DOHH2 (cell line): ENCODE results near the gene RNF150.

Source experiments
- H3F3A ChIP-seq: fragments of 200-600 bp; sonication (generic), shearing (Covaris generic); 2 replicates; pipeline ENCODE4 v1.6.0; 2016; ENCODE audit warnings: antibody characterized with exemption, mild to moderate bottlenecking; ENCODE audit not compliant: control insufficient read depth, insufficient read depth
- H3K27ac ChIP-seq: fragments of 200-600 bp; sonication (generic); 2 replicates; pipeline ENCODE4 v1.5.1; 2014; ENCODE audit warnings: low read depth, mild to moderate bottlenecking, low read length, moderate library complexity
- H3K27me3 ChIP-seq: fragments of 200-600 bp; sonication (generic); 2 replicates; pipeline ENCODE4 v1.6.1; 2014; ENCODE audit warnings: mild to moderate bottlenecking, low read length, mixed read lengths; ENCODE audit not compliant: control insufficient read depth
- H3K36me3 ChIP-seq: fragments of 200-600 bp; sonication (generic); 2 replicates; pipeline ENCODE4 v1.6.1; 2014; ENCODE audit warnings: mild to moderate bottlenecking, low read length, moderate library complexity, mixed read lengths; ENCODE audit not compliant: control insufficient read depth
- H3K4me1 ChIP-seq: fragments of 200-600 bp; sonication (generic); 2 replicates; pipeline ENCODE4 v1.6.1; 2014; ENCODE audit warnings: mild to moderate bottlenecking, low read length, mixed read lengths; ENCODE audit not compliant: control insufficient read depth
- H3K4me2 ChIP-seq: fragments of 200-600 bp; sonication (generic); 2 replicates; pipeline ENCODE4 v1.6.0; 2014; ENCODE audit warnings: mild to moderate bottlenecking, low read length, moderate library complexity
- H3K4me3 ChIP-seq: fragments of 200-600 bp; sonication (generic); 2 replicates; pipeline ENCODE4 v1.5.1; 2014; ENCODE audit warnings: mild to moderate bottlenecking, low read length, mixed read lengths
- H3K79me2 ChIP-seq: fragments of 200-600 bp; sonication (generic); 2 replicates; pipeline ENCODE4 v1.6.1; 2014; ENCODE audit warnings: mild to moderate bottlenecking, low read length, mixed read lengths; ENCODE audit not compliant: control insufficient read depth
- H3K9me2 ChIP-seq: fragments of 200-600 bp; sonication (generic); replicated peaks from 2 replicates; pipeline ENCODE4 v1.6.1; 2014; ENCODE audit warnings: mild to moderate bottlenecking, low read length, mixed read lengths; ENCODE audit not compliant: control insufficient read depth
- H3K9me3 ChIP-seq: fragments of 200-600 bp; sonication (generic); 2 replicates; pipeline ENCODE4 v1.6.1; 2014; ENCODE audit warnings: antibody characterized with exemption, low read length, mixed read lengths; ENCODE audit not compliant: control insufficient read depth, insufficient read depth
- H4K20me1 ChIP-seq: fragments of 200-600 bp; sonication (generic); 2 replicates; pipeline ENCODE4 v1.6.0; 2014; ENCODE audit warnings: low read depth, mild to moderate bottlenecking, antibody characterized with exemption, low read length, moderate library complexity; ENCODE audit not compliant: control insufficient read depth, insufficient read depth
- EZH2phosphoT487 ChIP-seq: fragments of 200-600 bp; sonication (generic); IDR thresholded peaks from 2 replicates; pipeline ENCODE4 v1.6.1; 2017; ENCODE audit warnings: borderline replicate concordance, mild to moderate bottlenecking, antibody characterized with exemption, low read length, moderate library complexity, mixed read lengths
- TF ChIP-seq, protein P1 (sequence below): fragments of 200-600 bp; sonication (generic); IDR thresholded peaks from one replicate; pipeline ENCODE4 v1.5.1; 2014; ENCODE audit warnings: antibody characterized with exemption, mild to moderate bottlenecking, low read depth, low read length; ENCODE audit not compliant: poor library complexity, severe bottlenecking

RNF150 gene

DNA sequence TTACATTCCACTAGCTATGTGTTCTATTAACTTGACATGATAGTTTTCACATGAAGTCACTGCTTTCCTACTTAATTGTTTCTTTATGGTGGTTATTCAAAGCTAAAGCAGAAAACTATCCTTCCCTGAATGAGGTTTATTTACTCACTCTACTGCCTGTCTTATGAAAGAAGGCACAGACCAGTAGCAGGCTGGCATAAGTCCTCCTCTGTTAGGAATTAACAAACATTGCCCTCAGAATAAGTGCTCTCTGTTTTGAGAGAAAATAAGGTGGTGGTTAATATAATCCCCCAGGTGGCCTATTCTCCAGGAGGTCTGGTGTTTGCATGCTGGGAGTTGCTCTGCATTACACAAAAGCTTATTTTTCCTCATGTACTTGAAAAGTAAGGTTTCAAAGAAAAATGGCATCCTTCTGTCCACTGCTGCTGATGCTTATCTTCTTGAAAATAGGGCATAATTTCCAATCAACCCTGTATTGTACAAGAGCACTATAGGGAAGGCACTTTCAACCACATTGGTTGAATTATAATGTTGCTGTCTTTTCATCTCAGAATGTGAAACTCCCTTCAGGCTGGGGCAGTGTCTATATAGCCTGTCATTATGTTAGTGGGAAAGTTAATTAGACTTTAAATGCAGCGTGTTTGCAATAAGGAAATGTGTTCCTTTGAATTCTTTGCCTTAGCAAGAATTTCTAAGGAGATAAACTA lies 257.4 kb downstream of the RNF150 start:
- Histone ChIP-seq H3K9me2 (no peaks in the 10 kb centered on the region), H3K27ac (no peak overlapping the region), H3K4me2 (no peak overlapping the region), H3F3A (no peaks in the 10 kb centered on the region), H3K9me3 (no peaks in the 10 kb centered on the region), H3K27me3 (peaks cover 23% of the 10 kb centered on the region), H3K4me3 (no peak overlapping the region), H4K20me1 (no peaks in the 10 kb centered on the region), H3K4me1 (no peaks in the 10 kb centered on the region), H3K36me3 (no peaks in the 10 kb centered on the region), H3K79me2 (no peaks in the 10 kb centered on the region)
- TF ChIP-seq, protein P1, sequence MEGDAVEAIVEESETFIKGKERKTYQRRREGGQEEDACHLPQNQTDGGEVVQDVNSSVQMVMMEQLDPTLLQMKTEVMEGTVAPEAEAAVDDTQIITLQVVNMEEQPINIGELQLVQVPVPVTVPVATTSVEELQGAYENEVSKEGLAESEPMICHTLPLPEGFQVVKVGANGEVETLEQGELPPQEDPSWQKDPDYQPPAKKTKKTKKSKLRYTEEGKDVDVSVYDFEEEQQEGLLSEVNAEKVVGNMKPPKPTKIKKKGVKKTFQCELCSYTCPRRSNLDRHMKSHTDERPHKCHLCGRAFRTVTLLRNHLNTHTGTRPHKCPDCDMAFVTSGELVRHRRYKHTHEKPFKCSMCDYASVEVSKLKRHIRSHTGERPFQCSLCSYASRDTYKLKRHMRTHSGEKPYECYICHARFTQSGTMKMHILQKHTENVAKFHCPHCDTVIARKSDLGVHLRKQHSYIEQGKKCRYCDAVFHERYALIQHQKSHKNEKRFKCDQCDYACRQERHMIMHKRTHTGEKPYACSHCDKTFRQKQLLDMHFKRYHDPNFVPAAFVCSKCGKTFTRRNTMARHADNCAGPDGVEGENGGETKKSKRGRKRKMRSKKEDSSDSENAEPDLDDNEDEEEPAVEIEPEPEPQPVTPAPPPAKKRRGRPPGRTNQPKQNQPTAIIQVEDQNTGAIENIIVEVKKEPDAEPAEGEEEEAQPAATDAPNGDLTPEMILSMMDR, result no peak
- no peak for TF ChIP-seq EZH2phosphoT487

- Histone ChIP-seq H3F3A (no peaks in the 10 kb centered on the region), H3K27ac (no peak overlapping the region), H3K27me3 (peaks cover 23% of the 10 kb centered on the region), H3K36me3 (no peaks in the 10 kb centered on the region), H3K9me2 (no peaks in the 10 kb centered on the region), H3K4me2 (no peak overlapping the region), H3K79me2 (no peaks in the 10 kb centered on the region), H4K20me1 (no peaks in the 10 kb centered on the region), H3K4me3 (no peak overlapping the region), H3K9me3 (no peaks in the 10 kb centered on the region), H3K4me1 (no peaks in the 10 kb centered on the region)
- no peak for TF ChIP-seq EZH2phosphoT487
- TF ChIP-seq, protein P1, result no peak
Measured at GRCh38 chr4:140874056-140874455, 259.2 kb downstream of the RNF150 start.

DNA sequence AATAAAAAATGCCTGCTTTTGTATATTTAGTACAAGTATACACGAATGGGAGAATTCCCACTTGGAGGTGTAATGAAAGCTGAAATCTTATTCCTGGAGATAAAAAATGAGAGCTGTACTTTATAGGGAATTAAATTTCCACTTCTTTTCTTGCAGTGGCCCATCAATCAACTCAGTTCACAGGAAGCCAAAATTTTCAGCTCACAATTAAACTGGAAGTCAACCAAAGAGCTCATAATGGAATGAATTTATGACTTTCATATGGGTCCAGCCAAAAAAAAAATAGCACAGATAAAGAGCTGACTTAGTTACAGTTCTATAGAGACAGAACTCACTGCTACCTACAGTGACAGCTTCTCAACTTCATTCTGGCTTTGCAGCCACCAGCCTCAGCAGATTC lies 261.9 kb downstream of the RNF150 start:
- H3K27me3 ChIP-seq, result peaks cover 30% of the 10 kb centered on the region
- no peaks in the 10 kb centered on the region for H3K36me3 ChIP-seq
- no peaks in the 10 kb centered on the region for H3K9me2 ChIP-seq
- H3F3A ChIP-seq, result no peaks in the 10 kb centered on the region
- no peaks in the 10 kb centered on the region for H3K9me3 ChIP-seq
- no peaks in the 10 kb centered on the region for H3K79me2 ChIP-seq
- TF ChIP-seq EZH2phosphoT487, result no peak
- TF ChIP-seq, protein P1, result no peak
- H3K4me1 ChIP-seq, result no peaks in the 10 kb centered on the region
- no peaks in the 10 kb centered on the region for H4K20me1 ChIP-seq
- no peak overlapping the region for H3K27ac ChIP-seq
- H3K4me2 ChIP-seq, result no peak overlapping the region
- no peak overlapping the region for H3K4me3 ChIP-seq
